ENCODE measurements around the gene ZNF428.

DNA sequence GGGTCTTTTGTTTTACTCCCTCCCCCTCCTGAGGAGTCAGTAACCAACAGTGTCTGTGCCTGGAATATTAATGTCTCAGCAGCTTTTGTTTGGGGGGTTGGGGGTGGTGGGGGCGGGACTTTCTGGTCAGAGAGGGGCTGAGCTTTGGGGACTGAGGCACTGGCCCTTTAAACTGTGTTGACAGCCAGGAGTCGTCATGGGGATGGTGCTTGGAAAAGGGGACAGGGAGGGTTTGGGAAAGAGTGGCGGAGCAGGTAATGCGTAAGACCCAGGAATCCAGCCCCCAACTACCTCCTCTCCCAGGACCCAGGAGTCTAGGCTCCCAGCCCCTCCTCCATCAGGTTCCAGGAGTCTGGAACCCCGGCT lies 15.1 kb upstream of the ZNF428 start:
- TF ChIP-seq, protein P1, sequence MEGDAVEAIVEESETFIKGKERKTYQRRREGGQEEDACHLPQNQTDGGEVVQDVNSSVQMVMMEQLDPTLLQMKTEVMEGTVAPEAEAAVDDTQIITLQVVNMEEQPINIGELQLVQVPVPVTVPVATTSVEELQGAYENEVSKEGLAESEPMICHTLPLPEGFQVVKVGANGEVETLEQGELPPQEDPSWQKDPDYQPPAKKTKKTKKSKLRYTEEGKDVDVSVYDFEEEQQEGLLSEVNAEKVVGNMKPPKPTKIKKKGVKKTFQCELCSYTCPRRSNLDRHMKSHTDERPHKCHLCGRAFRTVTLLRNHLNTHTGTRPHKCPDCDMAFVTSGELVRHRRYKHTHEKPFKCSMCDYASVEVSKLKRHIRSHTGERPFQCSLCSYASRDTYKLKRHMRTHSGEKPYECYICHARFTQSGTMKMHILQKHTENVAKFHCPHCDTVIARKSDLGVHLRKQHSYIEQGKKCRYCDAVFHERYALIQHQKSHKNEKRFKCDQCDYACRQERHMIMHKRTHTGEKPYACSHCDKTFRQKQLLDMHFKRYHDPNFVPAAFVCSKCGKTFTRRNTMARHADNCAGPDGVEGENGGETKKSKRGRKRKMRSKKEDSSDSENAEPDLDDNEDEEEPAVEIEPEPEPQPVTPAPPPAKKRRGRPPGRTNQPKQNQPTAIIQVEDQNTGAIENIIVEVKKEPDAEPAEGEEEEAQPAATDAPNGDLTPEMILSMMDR (IDR thresholded peaks at IDR 0.05), result no peak
- no peak for TF ChIP-seq POLR2A (IDR thresholded peaks at IDR 0.05)
- no peak for TF ChIP-seq EP300 (IDR thresholded peaks at IDR 0.05; ENCODE audit: low read depth)
- TF ChIP-seq POLR2AphosphoS5 (IDR thresholded peaks at IDR 0.05), result no peak

Measured in transverse colon (tissue), 4 donors.